ENCODE results near the gene SLC7A10. TPM values are rescaled to one million over a fixed set of nuclear protein-coding genes. Genes with fewer than 3 reads are reported as not detected.

SLC7A10 gene
- total RNA-seq, 1 donor from 2014 or later: 1.1 TPM

DNA sequence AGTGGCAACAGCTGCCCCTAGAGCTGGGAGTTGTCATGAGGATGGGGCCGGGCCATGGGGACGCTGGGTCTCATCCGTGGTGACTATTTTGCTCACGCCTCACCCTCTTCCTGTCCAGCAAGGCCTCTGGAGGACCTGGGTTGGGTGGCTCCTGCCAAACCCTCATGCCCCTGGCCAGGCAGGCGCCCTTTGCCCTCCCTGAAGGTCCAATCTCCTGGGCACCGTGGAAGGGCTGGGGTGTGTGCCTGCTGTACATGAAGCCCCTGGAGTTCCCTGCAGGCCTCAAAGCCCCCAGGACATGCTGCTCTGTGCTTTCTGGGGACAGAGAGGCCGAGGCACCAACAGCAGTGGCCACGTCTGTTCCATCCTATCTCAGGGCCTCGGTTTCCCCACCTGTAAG lies 17.7 kb downstream of the SLC7A10 start:
- intact Hi-C loops (cut with DNase I): no loop called here
- DNase-seq (no peak), ATAC-seq (no peak)
- Histone ChIP-seq H3K27me3 (no peaks in the 10 kb centered on the region), H3K27ac (no peak overlapping the region), H3K4me1 (no peaks in the 10 kb centered on the region), H3K4me3 (no peak overlapping the region), H3K9me3 (no peaks in the 10 kb centered on the region), H3K36me3 (no peaks in the 10 kb centered on the region)
- no peak for TF ChIP-seq CTCF (IDR thresholded peaks at IDR 0.05)

GRCh38 chr19:33207040-33207620 lies 18.5 kb downstream of the SLC7A10 start:
- no peak overlapping the region for H3K4me3 ChIP-seq
- H3K27me3 ChIP-seq: no peaks in the 10 kb centered on the region
- H3K27ac ChIP-seq: no peak overlapping the region
- no peaks in the 10 kb centered on the region for H3K9me3 ChIP-seq
- H3K4me1 ChIP-seq: no peaks in the 10 kb centered on the region
- no peaks in the 10 kb centered on the region for H3K36me3 ChIP-seq
- DNase-seq (no peak), ATAC-seq (no peak)
- intact Hi-C loops (cut with DNase I): no loop called here
- no peak for TF ChIP-seq CTCF (IDR thresholded peaks at IDR 0.05)

DNA sequence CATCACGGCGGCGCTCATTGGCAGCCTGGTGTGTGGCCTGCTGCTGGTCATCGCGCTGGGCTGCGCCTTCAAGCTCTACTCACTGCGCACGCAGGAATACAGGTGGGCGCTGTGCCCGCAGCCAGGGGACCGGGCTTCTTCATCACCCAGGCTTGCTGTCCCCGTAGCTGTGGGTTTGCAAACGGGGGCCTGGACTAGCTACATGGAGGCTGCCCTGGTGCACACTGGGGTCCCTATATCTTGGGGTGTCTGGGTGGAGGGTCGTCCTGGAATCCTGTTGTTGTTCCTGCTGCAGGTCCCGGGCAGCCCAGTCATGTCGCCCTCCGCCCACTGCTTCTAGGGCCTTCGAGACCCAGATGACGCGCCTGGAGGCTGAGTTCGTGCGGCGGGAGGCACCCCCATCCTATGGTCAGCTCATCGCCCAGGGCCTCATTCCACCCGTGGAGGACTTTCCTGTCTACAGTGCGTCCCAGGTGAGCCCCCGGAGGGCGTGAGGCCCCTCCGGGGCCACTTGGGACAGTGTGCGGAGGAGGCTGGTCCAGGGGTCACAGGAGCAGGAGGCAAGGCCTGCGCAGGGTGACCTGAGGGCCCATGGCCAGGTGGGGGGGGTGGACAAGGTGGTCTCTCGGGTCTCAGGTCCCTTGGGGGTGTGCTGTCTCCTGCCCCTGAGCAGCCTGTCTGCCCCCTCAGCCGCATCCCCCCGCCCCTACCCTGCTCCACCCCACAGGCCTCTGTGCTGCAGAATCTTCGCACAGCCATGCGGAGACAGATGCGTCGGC lies 19.2 kb downstream of the SLC7A10 start:
- H3K36me3 ChIP-seq: no peaks in the 10 kb centered on the region
- H3K27me3 ChIP-seq: no peaks in the 10 kb centered on the region
- ATAC-seq: no peak
- H3K4me1 ChIP-seq: no peaks in the 10 kb centered on the region
- H3K27ac ChIP-seq: no peak overlapping the region
- no peak overlapping the region for H3K4me3 ChIP-seq
- no peak for DNase-seq
- intact Hi-C loops (cut with DNase I): no loop called here
- no peaks in the 10 kb centered on the region for H3K9me3 ChIP-seq
- TF ChIP-seq CTCF (IDR thresholded peaks at IDR 0.05): no peak

- H3K27ac ChIP-seq: no peak overlapping the region
- H3K36me3 ChIP-seq: no peaks in the 10 kb centered on the region
- no peaks in the 10 kb centered on the region for H3K27me3 ChIP-seq
- H3K4me3 ChIP-seq: no peak overlapping the region
- ATAC-seq (no peak), DNase-seq (no peak)
- H3K9me3 ChIP-seq: no peaks in the 10 kb centered on the region
- no peaks in the 10 kb centered on the region for H3K4me1 ChIP-seq
- intact Hi-C loops (cut with DNase I): no loop called here
- no peak for TF ChIP-seq CTCF (IDR thresholded peaks at IDR 0.05)
Observed at GRCh38 chr19:33205531-33206260, 20.0 kb downstream of the SLC7A10 start.

DNA sequence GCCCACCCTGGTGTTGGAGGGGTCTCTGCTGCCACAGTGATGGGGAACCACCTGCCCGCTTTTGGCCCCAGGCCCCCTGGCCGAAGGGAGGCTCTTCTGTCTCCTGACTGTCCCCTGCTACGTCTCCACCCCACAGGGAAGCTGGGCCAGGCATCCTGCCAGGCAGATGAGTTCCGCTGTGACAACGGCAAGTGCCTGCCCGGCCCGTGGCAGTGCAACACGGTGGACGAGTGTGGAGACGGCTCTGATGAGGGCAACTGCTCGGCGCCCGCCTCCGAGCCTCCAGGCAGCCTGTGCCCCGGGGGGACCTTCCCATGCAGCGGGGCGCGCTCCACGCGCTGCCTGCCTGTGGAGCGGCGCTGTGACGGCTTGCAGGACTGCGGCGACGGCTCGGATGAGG lies 20.5 kb downstream of the SLC7A10 start:
- intact Hi-C loops (cut with DNase I): no loop called here
- no peak for DNase-seq
- H3K27ac ChIP-seq: no peak overlapping the region
- H3K9me3 ChIP-seq: no peaks in the 10 kb centered on the region
- no peaks in the 10 kb centered on the region for H3K36me3 ChIP-seq
- no peak for ATAC-seq
- H3K4me1 ChIP-seq: no peaks in the 10 kb centered on the region
- H3K4me3 ChIP-seq: no peak overlapping the region
- TF ChIP-seq CTCF (IDR thresholded peaks at IDR 0.05): no peak
- no peaks in the 10 kb centered on the region for H3K27me3 ChIP-seq
